WTC11 (cell line): Measurements from ENCODE around the gene STAG1.

Experiments
- GABPB1 ChIP-seq: sonication (generic); formaldehyde crosslinking; IDR thresholded peaks from 2 replicates; pipeline ENCODE4 v1.8.1; 2023; ENCODE audit warnings: mild to moderate bottlenecking, missing genetic modification reagents
- MYBL2 ChIP-seq: sonication (generic); formaldehyde crosslinking; IDR thresholded peaks from 2 replicates; pipeline ENCODE4 v1.8.1; 2023; ENCODE audit warnings: mild to moderate bottlenecking, moderate library complexity, missing genetic modification reagents
- NR3C1 ChIP-seq: sonication (generic); formaldehyde crosslinking; conservative IDR thresholded peaks from 2 replicates; pipeline ENCODE4 v1.8.1; 2023; ENCODE audit warnings: low read depth, mild to moderate bottlenecking, missing genetic modification reagents

DNA sequence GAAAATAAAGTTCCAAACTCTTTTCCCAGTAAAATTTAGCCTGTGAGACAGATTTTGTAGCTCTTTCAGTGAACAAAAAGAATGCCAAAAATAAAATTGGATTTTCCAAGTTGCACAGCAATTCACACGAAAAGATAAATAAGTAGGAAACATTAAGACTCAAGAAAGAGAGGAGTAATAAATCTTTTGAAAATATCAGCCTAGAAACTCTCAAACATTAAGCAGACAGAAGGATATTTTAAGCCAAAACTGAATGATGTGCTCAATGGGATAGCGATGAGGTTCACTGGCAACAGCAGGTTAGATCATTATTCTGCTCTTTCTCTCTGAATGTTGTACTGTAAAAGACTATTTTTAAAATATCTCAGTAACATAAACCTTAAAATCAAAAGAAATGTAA is 115.0 kb downstream of the STAG1 start:
- no peak for TF ChIP-seq GABPB1 (CRISPR knock-in tag)
- TF ChIP-seq NR3C1 (CRISPR knock-in tag), result no peak
- TF ChIP-seq MYBL2 (CRISPR knock-in tag), result no peak
